ENCODE results near the gene OSER1.

DNA sequence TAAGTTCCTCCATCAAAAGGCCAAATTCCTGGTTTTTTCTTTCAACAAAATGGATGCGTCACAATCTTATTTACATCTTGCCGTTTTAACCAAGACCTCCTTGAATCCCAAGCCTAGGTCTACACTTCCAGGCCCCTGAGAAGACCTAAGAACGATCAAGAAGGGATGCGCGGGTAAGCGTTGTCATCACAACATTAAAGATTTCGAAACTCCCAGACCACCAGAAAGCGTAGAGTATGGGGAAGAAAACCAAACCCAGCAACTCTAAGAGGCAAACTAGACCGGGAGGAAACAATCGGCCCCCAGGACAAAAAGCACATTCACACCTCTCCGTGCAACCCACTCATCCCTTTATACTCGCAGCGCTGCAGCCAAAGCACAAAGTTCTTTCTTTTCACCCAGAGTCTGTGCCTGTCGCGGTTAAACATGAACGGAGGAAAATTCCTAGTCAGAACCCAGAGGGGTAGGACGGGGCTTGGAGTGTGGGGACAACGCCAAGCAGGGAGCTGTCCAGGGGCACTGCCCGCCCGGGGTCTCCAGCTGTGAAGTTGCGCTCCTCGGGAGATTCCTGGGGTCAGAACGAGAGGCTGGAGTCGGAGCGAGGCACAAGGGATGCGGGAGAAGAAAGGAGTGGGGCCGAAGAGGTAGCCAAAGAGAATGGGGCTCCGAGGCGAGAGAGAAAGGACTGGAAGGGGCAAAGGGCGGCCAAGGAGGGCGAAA lies 725 bp downstream of the OSER1 start:
- TF ChIP-seq, protein P1, sequence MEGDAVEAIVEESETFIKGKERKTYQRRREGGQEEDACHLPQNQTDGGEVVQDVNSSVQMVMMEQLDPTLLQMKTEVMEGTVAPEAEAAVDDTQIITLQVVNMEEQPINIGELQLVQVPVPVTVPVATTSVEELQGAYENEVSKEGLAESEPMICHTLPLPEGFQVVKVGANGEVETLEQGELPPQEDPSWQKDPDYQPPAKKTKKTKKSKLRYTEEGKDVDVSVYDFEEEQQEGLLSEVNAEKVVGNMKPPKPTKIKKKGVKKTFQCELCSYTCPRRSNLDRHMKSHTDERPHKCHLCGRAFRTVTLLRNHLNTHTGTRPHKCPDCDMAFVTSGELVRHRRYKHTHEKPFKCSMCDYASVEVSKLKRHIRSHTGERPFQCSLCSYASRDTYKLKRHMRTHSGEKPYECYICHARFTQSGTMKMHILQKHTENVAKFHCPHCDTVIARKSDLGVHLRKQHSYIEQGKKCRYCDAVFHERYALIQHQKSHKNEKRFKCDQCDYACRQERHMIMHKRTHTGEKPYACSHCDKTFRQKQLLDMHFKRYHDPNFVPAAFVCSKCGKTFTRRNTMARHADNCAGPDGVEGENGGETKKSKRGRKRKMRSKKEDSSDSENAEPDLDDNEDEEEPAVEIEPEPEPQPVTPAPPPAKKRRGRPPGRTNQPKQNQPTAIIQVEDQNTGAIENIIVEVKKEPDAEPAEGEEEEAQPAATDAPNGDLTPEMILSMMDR (IDR thresholded peaks at IDR 0.05) = no peak
- TF ChIP-seq FOXP1 (CRISPR knock-in tag; IDR thresholded peaks at IDR 0.05; ENCODE audit: borderline replicate concordance) = no peak
- TF ChIP-seq, protein P2, sequence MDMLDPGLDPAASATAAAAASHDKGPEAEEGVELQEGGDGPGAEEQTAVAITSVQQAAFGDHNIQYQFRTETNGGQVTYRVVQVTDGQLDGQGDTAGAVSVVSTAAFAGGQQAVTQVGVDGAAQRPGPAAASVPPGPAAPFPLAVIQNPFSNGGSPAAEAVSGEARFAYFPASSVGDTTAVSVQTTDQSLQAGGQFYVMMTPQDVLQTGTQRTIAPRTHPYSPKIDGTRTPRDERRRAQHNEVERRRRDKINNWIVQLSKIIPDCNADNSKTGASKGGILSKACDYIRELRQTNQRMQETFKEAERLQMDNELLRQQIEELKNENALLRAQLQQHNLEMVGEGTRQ (CRISPR knock-in tag; IDR thresholded peaks at IDR 0.05) = no peak
- no peak for TF ChIP-seq CREB1 (CRISPR knock-in tag; IDR thresholded peaks at IDR 0.05)
- no peak for TF ChIP-seq SMAD4 (CRISPR knock-in tag; IDR thresholded peaks at IDR 0.05)
- TF ChIP-seq, protein P3, sequence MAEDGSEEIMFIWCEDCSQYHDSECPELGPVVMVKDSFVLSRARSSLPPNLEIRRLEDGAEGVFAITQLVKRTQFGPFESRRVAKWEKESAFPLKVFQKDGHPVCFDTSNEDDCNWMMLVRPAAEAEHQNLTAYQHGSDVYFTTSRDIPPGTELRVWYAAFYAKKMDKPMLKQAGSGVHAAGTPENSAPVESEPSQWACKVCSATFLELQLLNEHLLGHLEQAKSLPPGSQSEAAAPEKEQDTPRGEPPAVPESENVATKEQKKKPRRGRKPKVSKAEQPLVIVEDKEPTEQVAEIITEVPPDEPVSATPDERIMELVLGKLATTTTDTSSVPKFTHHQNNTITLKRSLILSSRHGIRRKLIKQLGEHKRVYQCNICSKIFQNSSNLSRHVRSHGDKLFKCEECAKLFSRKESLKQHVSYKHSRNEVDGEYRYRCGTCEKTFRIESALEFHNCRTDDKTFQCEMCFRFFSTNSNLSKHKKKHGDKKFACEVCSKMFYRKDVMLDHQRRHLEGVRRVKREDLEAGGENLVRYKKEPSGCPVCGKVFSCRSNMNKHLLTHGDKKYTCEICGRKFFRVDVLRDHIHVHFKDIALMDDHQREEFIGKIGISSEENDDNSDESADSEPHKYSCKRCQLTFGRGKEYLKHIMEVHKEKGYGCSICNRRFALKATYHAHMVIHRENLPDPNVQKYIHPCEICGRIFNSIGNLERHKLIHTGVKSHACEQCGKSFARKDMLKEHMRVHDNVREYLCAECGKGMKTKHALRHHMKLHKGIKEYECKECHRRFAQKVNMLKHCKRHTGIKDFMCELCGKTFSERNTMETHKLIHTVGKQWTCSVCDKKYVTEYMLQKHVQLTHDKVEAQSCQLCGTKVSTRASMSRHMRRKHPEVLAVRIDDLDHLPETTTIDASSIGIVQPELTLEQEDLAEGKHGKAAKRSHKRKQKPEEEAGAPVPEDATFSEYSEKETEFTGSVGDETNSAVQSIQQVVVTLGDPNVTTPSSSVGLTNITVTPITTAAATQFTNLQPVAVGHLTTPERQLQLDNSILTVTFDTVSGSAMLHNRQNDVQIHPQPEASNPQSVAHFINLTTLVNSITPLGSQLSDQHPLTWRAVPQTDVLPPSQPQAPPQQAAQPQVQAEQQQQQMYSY (CRISPR knock-in tag; IDR thresholded peaks at IDR 0.05) = no peak
- no peak for TF ChIP-seq ATF1 (CRISPR knock-in tag; IDR thresholded peaks at IDR 0.05)
- TF ChIP-seq ATF3 (CRISPR knock-in tag; conservative IDR thresholded peaks at IDR 0.05) = no peak
- TF ChIP-seq NR2C2 (CRISPR knock-in tag; IDR thresholded peaks at IDR 0.05) = no peak
